GM10847 (cell line): ENCODE data around the gene SLC2A9.

ENCODE experiments used
- POLR2A ChIP-seq: IDR thresholded peaks from 2 replicates; pipeline ENCODE4 v1.6.1; 2011; ENCODE audit not compliant: insufficient read length; ENCODE audit errors: extremely low read depth

SLC2A9 gene

GRCh38 chr4:10020871-10021652 is at the start of gene SLC2A9:
Gene SLC2A9 (minus strand): TSS chr4:10021497. CDS start chr4:10021429, 68 bp downstream.
- TF ChIP-seq POLR2A: no peak

DNA sequence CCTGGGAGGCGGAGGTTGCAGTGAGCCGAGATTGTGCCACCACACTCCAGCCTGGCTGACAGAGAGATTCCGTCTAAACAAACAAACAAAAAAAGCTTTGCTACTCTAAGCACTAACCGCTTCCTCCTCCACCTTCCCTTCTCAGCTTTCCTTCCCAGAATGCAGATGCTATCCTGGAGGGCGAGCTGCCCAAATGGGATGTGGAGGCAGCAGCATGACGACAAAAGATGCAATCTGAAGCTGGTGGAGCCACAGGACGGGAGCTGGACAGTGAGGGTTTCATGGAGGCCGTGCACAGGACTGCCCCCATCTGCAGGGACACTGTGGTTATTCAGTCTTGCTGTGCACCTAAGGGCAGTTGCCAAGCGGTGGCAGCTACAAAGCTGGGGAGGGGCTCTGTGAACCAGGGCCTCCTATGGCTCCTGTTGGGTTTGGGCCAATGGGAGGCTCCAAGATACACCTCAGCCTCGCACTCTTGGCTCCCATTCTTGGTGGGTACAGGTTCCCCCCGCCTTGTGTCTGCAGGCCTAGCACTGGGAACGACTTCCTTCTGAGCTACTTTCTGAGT is 47.9 kb upstream of the SLC2A9 start:
- TF ChIP-seq POLR2A: no peak

- no peak for TF ChIP-seq POLR2A
Measured at GRCh38 chr4:10066670-10067651, 45.7 kb upstream of the SLC2A9 start.

DNA sequence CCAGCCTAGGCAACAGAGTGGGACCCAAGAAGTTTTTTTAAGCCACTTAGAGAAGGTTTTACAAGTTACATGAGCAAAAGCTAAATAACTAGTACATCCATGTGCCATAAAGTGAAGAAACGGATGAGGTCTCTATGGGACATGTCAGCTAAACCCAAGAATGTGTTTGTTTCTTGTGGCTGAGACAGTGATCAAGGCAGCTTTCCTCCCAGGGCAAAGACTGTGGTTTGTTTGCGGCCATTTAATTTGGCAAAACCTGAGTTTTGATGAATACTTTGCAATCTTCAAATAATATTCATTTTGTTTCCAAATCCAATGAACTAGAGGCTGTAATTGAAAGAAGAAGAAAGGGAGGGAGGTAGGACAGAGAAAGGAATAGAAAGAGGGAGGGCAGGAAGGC is 44.9 kb upstream of the SLC2A9 start:
- TF ChIP-seq POLR2A: no peak

DNA sequence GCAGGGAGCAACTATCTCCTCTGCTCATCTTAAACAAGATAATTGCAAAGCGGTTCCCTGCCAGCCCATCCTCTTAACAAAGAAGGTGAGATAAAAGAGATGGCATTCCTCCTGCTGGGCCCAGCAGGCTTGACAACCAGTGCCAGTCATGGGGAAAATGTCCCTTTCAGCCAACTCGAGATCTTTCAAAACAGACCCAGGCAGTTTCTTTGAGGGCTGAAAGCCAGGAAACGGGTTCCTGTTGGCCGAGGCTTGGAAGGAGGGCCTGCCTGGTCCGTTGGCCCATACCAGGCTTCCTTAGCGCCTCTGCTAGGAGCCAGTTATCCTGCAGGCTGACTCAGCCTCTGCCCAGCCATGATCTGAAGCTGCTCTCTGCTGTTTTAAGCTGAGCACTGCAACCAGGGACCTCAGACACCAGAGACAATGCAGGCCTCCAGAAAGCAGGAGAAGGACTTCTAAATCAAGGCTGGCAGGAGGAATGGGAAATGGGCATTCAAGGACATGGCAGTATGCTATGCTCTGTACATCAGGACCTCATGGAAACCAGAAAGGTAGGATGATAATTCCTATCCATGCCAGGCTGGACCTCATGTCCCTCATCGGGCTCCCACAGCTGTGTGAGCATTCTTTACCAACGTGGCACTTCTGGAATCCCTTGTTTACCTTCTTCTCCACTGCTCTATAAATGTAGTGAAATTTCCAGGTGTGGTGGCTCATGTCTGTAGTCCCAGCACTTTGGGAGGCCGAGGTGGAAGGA is 42.4 kb upstream of the SLC2A9 start:
- no peak for TF ChIP-seq POLR2A

DNA sequence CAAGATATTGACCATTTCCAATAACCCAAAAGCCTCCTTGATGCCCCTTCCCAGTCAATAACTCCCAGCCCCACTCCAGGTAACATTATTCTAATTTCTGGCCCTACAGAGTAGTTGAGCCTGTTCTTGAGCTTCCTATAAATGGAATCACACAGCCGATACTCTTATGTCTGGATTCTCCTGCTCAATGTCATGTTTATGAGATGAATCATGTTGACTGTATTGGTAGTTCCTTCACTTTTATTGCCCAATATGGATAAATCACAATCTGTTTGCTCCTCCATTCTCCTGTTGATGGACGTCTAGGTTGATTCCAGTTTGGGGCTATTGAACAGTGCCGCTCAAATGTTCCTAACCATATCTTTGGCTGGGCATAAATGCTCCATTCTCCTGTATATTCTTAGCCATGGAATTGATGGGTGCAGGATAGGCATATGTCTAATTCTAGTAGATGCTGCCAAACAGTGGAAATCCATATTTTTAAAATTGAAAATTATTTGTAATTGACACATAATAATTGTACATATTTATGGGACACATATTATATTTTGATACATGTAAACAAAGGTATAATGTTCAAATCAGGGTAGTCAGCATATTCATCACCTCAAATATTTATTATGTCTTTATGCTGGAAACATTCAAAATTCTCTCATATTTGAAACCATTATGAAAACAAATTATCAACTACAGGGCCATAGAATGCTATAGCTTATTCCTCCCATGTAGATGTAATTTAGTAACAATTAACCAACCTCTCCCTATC is 40.5 kb upstream of the SLC2A9 start:
- no peak for TF ChIP-seq POLR2A

- no peak for TF ChIP-seq POLR2A
Measured at GRCh38 chr4:10058371-10058770, 37.1 kb upstream of the SLC2A9 start.

- no peak for TF ChIP-seq POLR2A
Measured at GRCh38 chr4:10057023-10057395, 35.7 kb upstream of the SLC2A9 start.

DNA sequence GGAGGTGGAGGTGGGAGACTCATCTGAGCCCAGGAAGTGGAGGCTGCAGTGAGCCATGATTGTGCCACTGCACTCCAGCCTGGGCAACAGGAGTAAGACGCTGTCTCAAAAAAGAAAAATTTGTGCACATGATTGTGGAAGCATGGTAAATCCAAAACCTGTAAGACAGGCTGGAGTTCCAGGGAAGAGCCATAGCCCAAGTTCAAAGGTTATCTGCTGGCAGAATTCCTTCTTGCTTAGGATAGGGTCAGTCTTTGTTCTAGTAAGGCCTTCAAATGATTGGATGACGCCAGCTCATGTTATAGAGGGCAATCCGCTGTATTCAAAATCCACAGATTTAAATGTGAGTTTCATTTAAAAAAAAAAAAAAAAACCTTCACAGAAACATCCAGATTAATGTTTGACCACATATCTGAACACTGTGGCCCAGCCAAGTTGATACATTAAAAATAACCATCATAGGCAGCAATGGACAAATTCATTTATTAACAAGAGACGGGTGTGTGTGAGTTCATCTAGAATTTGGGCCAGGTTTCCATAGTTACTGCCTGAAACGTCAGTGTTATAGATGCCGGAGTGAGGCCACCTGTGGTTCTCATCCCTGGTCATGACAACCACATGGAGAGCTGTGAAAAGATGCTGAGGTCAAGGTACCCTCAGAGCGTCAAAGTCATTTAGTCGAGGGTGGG is 35.2 kb upstream of the SLC2A9 start:
- no peak for TF ChIP-seq POLR2A

DNA sequence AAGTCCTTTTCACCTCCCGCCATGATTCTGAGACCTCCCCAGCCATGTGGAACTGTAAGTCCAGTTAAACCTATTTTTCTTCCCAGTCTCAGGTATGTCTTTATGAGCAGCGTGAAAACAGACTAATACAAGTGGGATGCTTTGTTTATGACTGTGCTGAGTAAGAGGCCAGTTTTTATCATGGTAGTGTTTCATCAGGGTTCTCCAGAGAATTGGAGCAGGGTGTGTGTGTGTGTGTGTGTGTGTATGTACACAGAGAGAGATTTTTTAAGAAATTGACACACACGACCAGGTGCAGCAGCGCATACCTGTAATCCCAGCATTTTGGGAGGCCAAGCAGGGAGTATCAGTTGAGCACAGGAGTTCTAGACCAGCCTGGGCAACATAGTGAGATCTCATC is 34.6 kb upstream of the SLC2A9 start:
- TF ChIP-seq POLR2A: no peak

- TF ChIP-seq POLR2A: no peak
Measured at GRCh38 chr4:10054571-10055041, 33.3 kb upstream of the SLC2A9 start.

DNA sequence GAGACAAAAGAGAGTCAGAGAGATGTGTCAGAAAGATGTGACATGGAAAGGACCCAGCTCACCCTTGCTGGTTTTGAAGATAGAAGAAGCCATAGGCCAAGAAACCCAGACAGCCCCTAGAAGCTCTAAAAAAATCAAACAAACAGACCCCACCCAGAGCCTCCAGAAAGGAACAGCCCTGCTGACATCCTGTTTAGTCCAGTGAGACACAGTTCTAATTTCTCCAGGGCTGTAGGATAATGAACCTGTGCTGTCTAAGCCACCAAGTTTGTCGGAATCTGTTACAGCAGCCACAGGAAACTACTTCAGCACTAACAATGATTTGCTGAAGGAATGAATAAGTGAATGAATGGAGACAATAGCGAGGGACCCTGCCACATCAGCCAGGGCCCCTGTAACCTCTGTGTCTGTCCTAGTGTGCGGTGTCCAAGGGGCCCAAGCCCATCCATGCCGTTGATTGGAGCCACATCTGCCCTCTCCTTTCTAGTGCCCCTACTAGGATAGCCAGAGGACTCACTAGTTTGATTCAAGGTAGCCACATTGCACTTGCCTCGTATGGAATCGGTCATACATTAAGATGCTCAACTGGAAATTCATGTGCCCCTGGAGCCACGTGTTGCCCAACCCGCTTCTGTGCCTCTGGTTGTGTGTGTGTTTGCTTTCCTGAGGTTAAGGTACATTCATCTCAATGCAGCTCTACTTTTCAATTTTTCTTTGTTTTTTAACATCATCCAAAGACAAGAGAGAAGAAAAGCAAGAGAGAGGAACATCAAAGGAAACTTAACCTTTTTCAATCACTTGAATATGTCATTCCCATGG is 32.5 kb upstream of the SLC2A9 start:
- TF ChIP-seq POLR2A: no peak
